HG02678 (cell line): ENCODE measurements around the gene SUSD5.

Experiments used
- ATAC-seq: cut with Tn5 transposase; IDR thresholded peaks from one replicate; pipeline ENCODE4 v1.9.1; 2021; ENCODE audit warnings: mild to moderate bottlenecking, moderate library complexity; ENCODE audit not compliant: unreplicated experiment

The SUSD5 gene

DNA sequence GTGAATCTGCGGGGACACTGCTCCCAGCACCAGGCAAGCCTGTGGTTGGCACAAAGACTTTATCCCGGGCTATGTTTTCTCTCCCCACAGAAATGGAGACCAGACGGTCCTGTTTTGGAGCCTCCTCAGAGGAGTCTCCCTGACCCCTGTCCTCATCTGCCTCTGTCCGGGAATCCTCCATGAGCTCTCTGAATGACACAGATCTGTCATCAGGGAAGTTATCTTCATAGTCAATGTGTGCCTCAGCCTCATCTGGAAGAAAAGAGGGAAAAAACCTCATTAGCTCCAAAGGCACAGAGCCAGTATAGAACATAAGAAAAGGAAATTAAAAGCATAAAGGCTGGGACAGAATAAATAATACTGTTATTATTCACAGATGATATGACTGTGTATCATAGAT lies 64.8 kb downstream of the SUSD5 start:
- no peak for ATAC-seq

GRCh38 chr3:33152363-33153360 lies 65.9 kb downstream of the SUSD5 start:
- no peak for ATAC-seq

DNA sequence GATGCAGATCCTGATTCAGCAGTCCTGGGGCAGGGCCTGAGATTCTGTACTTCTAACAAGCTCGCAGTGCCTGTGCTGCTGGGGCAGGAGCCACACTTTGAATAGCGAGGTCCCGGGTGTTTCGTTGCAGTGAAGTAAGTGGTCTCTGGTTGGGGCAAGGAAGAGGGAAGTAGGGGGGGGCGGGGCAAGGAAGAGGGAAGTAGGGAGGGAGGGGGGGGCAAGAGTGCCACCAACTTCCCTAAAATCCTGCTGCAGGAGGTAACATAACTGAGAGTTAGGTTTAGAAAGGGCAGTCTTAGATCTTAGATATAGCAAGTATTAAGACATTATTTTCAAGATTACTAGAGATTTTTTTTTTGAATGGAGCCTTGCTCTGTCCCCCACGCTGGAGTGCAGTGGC lies 69.3 kb downstream of the SUSD5 start:
- no peak for ATAC-seq

DNA sequence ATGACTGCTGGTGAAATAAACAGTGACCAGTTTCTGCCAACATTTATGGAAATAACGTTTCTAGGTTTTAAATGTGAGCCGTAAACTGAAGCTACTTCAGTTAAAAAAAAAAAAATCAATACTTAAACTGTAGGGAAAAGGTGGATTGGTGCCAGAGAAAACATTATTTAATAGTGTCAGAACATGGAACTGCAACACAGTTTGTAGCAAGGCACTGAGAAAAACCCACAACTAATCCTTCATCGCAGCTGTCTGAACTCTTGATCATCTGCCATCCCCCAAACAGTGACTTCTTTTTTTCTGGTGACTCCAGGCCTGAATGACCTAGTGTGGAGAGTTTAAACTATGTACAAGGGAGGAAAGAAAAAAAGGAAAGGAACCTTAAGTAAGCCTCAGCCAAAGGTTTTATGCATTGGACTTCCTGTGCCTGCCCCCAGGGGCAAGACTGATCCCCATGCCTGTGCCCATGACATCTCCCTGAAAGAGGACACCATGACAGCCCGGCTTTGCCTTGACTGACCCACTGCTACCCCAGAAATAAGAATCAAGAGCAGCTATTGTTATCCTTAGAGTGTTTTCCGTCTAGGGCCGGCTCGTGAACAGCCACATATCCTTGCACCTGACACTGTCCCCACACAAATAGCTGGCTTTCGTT lies 71.7 kb downstream of the SUSD5 start:
- ATAC-seq: no peak

GRCh38 chr3:33145901-33146580 lies 72.6 kb downstream of the SUSD5 start:
- no peak for ATAC-seq

DNA sequence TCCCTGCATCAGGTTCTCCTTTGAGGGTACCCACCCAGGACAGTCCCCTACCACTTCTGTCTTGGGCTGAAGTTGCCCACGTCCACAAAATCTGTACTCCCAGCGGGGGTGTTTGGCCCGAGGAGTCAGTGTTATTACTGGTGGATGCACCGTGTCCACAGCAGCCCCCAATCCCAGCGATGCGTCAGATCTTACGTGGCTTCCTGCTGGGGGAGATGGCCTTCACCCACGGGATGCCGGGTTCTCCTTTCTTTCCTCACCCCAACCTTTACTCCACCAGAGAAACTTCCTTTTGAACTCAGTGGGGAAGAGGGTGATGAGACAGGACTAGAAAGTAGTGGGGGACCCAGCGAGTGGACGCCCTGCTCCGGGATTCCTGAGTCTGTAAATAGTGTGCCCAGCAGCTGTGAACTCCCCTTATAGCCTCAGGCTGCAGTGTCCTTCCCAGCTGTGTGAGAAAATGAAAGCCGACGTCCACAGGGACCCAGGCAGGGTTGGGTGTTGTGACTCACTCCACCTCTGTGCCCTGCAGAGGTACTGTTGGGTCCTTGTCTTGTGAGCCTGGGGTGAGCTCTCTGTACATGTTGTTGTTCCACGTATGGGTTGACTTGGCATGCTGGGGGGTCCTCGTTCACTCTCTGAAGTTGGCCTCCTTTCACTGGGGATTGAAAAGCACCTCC lies 73.2 kb downstream of the SUSD5 start:
- no peak for ATAC-seq

DNA sequence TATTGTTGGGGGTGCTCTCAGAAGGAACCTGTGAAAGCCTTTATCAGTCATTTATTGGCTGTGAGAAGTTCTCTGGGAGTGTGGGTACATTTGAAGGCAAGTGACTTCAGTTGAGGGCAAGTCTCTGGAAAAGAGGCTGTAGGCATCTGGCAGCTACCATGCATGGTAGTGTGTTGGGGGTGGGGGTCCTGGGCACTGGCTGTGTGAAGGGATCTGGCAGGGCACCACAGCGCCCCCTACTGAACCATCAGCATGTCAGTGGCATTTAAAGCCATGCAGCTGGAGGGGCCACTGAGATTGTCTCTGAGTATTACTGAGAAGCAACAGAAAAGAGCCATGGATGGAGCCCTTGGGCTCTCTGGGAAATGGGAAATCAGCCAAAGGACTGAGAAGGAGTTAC lies 74.2 kb downstream of the SUSD5 start:
- no peak for ATAC-seq

GRCh38 chr3:33141006-33141405 lies 77.6 kb downstream of the SUSD5 start:
- no peak for ATAC-seq

DNA sequence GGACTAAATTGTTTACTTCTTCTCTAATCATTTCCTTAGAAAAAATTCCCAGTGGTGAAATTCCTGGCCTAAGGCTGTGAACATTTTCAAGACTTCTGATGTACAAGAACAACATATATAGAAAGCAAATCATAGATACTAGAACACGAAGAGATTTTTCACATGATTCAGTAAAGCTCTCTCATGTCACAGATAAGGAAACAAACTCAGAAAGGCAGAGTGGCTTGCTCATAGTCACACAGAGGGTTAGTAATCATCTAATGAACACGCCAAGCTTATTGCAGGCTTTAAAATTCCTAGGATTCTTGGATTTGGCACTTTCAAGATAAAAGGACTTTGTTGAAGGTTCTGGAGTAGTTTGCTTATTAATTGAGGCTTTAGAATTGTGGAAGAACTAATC lies 78.6 kb downstream of the SUSD5 start:
- no peak for ATAC-seq

- peak; percentile 63 for ATAC-seq
Measured at GRCh38 chr3:33139006-33139623, 79.5 kb downstream of the SUSD5 start.

GRCh38 chr3:33137691-33138090 lies 80.9 kb downstream of the SUSD5 start:
- ATAC-seq: no peak

DNA sequence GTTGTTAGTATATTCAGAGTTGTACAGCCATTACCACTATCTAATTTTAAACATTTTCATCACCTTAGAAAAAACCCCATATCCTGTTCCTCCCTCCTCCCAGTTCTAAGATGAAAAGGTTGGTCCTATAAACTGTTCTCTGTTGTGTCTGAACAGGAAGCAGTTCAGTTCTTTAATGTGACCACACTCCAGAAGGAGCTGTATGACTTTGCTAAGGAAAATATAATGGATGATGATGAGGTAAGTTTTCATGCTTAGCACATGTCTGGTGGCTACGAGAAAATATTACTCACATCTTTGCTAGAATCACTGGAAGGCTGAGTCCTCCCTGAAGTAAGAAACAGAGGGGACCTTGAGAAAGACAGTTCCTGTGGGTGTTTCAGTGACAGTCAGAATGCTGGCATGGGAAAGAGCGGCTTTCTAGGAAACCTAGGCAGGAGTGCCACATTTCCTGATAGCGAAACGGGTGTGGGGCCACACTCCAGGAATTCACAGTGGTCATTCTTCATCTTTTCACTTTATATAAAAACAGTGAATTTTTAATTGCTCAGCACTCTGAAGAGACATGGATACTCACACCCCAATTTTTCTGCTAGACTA lies 84.5 kb downstream of the SUSD5 start:
- ATAC-seq: no peak

- ATAC-seq: no peak
Measured at GRCh38 chr3:33132019-33132360, 86.6 kb downstream of the SUSD5 start.

- ATAC-seq: peak; percentile 89
Measured at GRCh38 chr3:33131331-33132018, 87.1 kb downstream of the SUSD5 start.

DNA sequence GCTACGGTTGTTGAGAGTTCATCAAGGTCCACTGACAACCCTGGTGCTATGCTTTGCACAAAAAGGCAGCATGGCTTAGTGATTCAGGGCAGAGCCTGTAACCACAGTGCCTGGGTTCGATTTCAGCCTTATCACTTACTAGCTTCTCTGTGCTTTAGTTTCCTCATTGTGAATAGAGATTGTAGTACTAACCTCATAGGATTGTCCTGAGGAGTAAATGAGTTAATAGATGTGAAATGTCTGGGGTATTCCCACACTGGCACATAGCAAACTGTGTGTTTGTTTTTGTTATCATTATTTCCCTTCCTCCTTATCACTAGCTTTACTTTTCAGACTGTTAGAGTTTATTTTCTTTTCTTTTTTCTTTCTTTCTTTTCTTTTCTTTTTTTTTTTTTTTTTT lies 88.5 kb downstream of the SUSD5 start:
- ATAC-seq: no peak

GRCh38 chr3:33128706-33129105 lies 89.9 kb downstream of the SUSD5 start:
- ATAC-seq: no peak

DNA sequence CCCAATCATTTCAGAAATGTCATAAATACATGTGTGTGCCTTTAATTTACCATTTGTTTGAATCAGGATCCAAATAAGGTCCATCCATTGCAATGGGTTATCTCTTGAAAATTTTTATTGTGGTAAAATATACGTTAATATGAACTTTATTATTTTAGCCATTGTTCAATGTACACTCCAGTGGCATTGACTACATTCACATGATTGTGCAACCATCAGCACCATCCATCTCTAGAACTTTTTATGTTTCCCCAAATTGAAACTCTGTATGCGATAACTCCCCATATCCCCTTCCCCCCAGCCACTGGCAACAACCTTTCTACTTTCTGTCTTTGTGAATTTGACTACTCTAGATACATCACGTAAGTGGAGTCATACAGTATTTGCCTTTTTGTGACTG lies 92.8 kb downstream of the SUSD5 start:
- no peak for ATAC-seq

DNA sequence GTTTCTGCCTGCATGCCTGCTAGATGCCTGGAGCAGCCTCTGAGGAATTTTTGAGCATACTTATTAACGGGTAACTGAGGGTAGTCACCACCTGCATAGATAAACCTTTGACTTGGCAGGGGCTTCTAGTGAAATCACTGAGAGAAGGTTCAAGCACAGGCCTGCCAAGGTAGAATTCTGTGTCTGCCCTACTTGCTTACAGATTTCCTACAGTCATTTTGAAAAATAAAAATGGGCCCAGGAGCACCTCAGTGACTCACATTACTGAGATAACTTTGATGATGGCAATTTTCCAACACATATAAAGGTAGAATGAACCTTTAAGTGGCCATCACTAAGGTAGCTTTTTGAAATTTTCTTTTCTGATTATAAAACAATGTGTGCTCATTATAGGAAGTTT lies 94.0 kb downstream of the SUSD5 start:
- no peak for ATAC-seq

GRCh38 chr3:33122991-33123390 lies 95.6 kb downstream of the SUSD5 start:
- ATAC-seq: no peak

DNA sequence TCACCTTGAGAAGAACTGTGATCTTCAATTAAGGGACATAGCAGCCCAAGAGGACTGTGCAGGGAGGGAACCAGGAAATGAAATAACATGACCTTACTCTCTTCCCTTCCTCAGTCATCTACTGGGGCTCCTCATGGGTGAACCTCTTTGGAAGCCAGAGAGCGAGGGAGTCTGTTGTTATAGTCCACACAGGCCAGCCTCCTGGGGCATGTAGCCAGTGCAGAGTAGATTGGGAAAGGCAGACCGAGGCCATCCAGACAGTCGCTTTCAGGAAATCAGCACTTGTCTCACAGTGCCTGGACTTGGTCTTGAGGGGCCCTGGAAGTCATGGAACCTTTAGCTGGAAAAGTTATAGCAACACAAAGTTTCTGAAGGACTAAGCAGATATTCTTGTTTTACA lies 98.7 kb downstream of the SUSD5 start:
- no peak for ATAC-seq
